NCI-H460 (cell line): ENCODE results near the gene RPL13. TPM values are rescaled to one million over a fixed set of nuclear protein-coding genes. Genes with fewer than 3 reads are reported as not detected.
"Not testable (repeated sequence)": the region's sequence is repeated elsewhere in the genome, so short reads cannot be mapped to it uniquely, and the experiment has no call there.

ENCODE experiments used
- DNase-seq: peaks from one replicate; pipeline ENCODE4 v3.0.0-alpha.2; 2016; ENCODE audit warnings: low read depth; ENCODE audit errors: extremely low read depth
- total RNA-seq: library from RNA; depleted of rRNA; stranded (reverse); fragments of >200 nt; shearing (Covaris generic); gene quantifications from 2 replicates; pipeline ENCODE4 v1.2.3, GENCODE V29; 2014

Gene RPL13
- total RNA-seq, 1 experiment from 2014 or later = 6,150 TPM

DNA sequence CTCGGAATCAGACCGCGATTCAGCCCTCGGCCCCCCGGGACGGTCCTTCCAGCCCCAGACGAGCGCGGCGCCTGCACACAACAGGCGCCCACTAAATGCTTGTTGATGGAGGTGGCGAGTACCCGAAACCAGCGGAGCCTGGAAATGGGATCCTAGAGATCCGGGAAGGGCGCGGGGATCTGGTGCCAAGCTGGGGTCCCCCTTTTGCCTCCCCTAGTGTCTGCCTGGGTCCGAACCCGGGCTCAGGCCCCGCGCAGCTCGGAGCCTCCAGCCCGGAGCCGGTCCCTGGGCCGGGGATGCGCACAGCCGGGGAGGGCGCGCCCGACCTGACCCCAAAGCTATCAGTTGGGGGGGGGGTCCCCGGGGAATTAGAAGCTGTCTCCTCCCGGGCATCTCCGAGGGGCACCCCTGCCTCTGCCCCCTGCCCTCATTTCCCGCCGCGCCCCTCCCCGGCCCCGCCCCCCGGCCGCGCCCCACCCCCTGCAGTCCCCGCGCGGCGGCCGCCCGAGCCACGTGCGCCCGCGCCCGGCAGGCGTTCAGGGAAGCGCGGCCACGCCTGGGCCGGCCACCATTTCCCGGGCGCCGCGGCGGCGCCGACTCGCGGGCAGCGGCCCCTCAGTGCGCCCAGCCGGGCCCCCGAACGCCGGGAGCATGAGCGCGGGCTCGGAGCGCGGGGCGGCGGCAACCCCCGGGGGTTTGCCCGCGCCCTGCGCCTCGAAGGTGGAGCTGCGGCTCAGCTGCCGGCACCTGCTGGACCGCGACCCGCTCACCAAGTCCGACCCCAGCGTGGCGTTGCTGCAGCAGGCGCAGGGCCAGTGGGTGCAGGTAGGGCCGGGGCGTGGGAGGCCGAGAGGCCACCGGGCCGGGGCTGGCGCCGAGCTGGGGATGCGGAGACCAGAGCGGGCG is 15.0 kb downstream of the RPL13 start, which contains the start of gene CPNE7:
CPNE7 (plus strand) TSS at position 512 of the 906 bp plus-strand sequence; CDS start at position 652, 140 bp downstream.
- DNase-seq = no peak

- no peak for DNase-seq
Observed at GRCh38 chr16:89576153-89577054, 15.9 kb downstream of the RPL13 start.

GRCh38 chr16:89577055-89577759 is 16.7 kb downstream of the RPL13 start:
- DNase-seq = no peak

DNA sequence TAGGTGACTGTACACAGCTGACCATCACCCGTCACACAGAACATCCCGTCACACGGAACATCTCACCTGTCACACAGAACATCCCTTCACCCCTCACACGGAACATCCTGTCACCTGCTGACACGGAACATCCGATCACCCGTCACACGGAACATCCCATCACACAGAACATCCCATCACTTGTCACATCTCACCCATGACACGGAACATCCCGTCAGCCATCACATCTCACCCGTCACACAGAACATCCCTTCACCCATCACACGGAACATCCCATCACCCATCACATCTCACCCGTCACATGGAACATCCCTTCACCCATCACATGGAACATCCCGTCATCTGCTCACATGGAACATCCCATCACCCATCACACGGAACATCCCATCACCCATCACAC is 18.9 kb downstream of the RPL13 start:
- DNase-seq = no peak

- DNase-seq = no peak
Observed at GRCh38 chr16:89581045-89581695, 20.7 kb downstream of the RPL13 start.

DNA sequence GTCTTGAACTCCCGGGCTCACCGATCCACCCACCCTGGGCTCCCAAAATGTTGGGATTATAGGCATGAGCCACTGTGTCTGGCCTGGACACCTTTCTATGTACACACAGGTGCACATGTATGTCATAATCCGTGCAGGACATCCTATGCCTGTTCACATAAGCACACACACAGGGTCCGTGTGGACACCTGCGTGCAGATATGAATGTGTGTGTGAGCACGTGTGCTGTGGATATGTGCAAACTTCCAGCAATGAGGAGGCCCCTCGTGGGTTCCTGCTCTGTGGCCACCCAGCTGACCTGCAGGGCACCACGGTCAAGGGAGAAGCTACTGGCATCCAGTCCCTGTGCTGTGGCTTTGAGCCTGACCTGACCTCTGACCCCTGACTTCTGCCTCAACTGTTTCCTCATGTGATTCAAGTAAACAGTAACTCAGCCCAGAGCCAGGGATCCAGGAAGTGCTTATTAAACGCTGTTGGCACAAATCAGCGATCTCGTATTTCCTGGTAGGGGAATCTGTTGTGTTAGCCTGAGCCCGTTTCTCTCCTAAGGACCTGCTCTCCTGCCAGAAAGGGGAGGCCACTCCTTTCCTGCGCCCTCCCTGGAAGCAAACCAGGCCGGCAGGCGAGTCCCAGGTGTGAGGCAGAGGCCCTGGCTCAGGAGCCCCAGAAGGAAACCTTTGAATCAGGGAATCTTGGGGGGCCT is 21.5 kb downstream of the RPL13 start:
- DNase-seq = no peak

- DNase-seq = no peak
Observed at GRCh38 chr16:89582614-89583196, 22.2 kb downstream of the RPL13 start.

DNA sequence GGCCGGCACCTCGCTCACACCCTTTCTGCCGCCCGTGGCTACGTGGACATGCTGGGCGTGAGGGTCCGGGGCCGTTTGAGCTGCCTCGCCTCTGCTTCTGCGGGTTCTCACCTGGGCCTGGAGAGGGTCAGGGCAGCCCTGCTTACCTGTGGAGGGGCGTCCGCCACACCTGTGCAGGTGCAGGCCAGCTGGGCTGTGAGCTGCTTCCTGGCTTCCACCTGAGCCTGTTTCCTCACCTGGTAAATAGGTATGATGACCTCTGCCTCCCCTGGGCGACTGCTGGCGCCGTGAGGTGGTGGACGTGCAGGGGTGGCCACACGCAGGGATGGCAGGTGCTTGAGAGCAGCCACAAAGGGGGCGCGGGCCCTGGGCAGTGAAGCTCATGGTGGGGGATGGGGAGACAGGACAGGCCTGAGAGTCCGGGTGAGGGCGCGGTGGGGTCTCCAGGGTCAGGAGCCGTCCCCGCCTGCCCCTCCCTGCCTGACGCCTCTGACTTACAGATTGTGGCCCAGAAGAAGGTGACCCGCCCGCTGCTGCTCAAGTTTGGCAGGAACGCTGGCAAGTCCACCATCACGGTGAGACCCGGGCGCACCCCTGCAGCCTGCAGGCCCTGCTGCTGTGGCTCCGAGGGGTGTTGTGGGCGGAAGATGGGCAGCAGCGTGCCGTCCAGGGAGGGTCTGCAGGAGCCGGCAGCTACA is 22.9 kb downstream of the RPL13 start:
- DNase-seq = no peak

DNA sequence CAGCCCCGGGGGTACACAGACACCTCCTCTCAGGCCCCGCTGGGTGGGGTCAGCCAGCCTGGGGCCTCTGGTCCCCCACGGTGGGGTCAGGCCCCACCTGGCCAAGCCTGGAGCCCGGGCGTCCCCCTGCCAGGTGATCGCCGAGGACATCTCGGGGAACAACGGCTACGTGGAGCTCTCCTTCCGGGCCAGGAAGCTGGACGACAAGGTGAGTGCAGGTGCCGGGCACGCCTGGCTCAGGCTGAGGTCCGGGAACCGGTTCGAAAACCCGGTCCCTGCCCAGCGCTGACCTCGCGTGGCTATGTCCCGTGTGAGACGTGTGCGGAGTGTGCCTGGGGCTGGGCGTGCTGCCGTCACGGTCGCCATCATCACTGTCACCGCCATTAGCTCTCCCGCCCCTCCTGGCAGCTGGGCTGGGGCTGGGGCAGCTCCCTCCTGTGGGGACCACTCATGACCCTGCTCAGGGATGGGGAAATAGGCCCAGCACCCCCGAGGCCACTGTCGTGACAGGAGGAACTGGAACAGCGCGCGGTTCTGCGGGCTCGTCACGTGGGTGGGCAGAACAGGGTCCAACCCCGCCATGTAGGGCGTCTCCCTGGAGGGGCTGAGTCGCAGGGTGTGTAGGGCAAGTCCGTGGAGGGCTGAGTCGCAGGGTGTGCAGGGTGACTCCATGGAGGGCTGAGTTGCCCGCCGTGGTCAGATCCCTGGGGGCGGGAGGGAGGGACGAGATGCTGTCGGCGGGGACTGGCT is 23.6 kb downstream of the RPL13 start:
- no peak for DNase-seq

DNA sequence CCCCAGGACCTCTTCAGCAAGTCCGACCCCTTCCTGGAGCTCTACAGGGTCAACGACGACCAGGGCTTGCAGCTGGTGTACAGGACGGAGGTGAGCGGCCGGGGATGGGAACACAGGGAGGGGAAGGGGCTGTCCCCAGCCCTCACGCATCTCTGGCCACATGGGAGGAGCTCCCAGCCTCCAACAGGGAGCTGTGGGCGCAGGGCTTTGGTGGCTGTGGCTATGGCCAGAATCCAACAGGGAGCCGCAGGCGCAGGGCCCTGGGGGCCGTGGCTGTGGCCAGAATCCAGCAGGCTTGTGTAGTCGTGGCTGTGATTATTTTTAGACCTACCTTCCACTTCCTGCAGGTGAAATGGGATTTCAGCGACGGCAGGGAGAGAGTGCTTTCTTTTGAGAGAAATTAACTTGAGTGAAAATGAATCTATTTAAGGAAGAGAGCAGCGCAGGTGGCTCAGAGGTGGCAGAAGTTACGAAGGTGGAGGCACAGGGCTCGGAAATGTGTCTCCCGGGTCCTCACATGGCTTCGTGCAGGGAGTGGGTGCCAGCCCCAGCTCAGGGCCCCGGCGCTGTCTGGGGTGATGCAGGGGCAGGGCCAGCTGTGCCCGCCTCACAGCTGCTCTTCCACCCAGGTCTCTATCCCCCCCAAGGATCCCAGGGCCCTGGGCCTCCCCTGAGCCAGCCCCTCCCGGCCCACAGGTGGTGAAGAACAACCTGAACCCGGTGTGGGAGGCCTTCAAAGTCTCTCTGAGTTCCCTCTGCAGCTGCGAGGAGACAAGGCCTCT is 24.5 kb downstream of the RPL13 start:
- no peak for DNase-seq

- no peak for DNase-seq
Observed at GRCh38 chr16:89586218-89586617, 25.7 kb downstream of the RPL13 start.

DNA sequence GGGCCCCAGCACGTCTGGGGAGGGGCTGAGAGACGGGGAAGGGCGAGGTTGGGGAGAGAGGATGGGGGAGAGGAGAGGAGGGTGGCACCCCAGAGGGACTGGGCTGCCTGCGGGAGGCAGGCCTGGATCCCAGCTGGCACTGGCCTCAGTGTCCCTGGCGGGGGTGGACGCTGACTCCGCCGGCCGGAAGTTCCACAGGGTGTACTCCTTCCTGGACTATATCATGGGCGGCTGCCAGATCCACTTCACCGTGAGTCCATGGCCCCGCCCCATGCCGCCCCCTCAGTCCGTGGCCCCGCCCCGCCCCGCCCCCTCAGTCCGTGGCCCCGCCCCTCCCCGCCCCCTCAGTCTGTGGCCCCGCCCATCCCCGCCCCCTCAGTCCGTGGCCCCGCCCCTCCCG is 26.4 kb downstream of the RPL13 start:
- no peak for DNase-seq

GRCh38 chr16:89587676-89588075 is 27.2 kb downstream of the RPL13 start:
- DNase-seq = not testable (repeated sequence)

GRCh38 chr16:89588413-89589109 is 28.1 kb downstream of the RPL13 start:
- no peak for DNase-seq

DNA sequence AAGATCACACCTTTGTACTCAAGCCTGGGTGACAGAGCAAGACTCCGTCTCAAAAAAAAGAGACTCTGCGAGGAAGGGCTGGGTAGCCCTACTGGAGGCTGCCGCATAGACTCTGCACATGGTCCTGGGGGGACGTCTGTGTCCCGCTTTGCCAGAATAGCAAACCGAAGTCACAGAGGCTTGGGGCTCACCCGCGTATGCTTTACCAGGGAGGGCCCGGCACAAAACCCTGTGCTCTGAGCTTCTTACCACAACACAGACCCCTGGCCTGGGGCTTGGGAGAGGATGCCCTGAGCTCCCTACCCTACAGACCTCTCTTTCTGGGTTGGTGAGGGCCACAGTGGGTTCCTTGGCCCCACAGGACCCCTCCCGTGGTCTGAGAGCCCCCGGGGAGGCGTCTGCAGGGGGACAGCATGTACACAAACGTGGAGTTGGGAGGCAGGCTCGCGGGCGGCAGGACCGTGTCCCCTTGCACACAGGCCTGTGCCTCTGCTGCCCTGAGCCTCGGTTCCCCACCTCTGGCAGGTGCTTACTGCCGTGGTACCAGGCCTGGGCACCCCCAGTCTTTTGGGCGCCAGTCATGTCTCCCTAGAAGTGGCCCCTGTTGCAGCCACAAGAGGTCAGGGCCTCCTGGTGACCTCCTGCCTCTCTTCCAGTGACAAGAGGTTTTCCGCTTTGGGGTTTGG is 28.9 kb downstream of the RPL13 start:
- DNase-seq = no peak

DNA sequence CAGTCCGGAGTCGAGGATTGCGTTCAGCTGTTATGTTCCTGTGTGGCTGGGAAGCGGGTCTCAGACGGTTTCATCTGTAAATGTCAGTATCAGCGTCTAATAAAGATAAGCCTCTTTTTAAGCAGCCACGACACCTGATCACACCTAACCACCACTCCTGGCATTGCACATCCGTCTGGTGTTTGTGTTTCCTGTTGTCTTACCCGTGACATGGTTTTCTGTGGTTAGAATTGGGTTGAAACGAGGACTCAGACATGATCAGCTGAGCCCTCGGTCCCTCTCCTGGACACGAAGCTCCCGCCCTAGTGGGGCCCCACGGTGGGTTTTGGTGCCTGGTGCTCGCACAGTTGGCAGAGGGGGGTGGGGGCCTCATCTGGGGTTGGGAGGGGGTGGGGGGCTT is 33.4 kb downstream of the RPL13 start:
- DNase-seq = no peak
